SH-SY5Y (cell line): Measurements from ENCODE around the gene SNED1.

ENCODE experiments used
- GATA2 ChIP-seq: IDR thresholded peaks from 2 replicates; pipeline ENCODE4 v1.6.1; 2011; ENCODE audit warnings: mild to moderate bottlenecking, low read depth, low read length
- GATA3 ChIP-seq: IDR thresholded peaks from 2 replicates; pipeline ENCODE4 v1.6.1; 2011; ENCODE audit warnings: low read depth, mild to moderate bottlenecking, low read length, moderate library complexity

- no peak for TF ChIP-seq GATA3
- TF ChIP-seq GATA2: no peak
Observed at GRCh38 chr2:241087420-241088268, 89.2 kb downstream of the SNED1 start.
